Measurements from ENCODE around the gene FARS2. TPM values are rescaled to one million over a fixed set of nuclear protein-coding genes. Genes with fewer than 3 reads are reported as not detected.

Gene FARS2
- total RNA-seq, 1 donor from 2014 or later: 16.5 TPM

- H3K4me1 ChIP-seq: no peaks in the 10 kb centered on the region
- no peaks in the 10 kb centered on the region for H3K36me3 ChIP-seq
- no peak for TF ChIP-seq POLR2AphosphoS5 (IDR thresholded peaks at IDR 0.05; ENCODE audit: insufficient read depth in 1 of 2, low read depth in 1 of 2)
- TF ChIP-seq CTCF (IDR thresholded peaks at IDR 0.05): no peak
- TF ChIP-seq POLR2A (IDR thresholded peaks at IDR 0.05): no peak
- H3K27ac ChIP-seq: no peak overlapping the region
- DNase-seq (ENCODE audit: extremely low spot score in 2 of 2): no peak
- no peaks in the 10 kb centered on the region for H3K27me3 ChIP-seq
- peaks cover 4% of the 10 kb centered on the region for H3K9me3 ChIP-seq
- intact Hi-C loops (cut with DNase I): loop anchor here (2.0 kb wide), 1 partner anchor 14 kb away; no protein-coding TSS in a partner anchor
- no peak overlapping the region for H3K4me3 ChIP-seq
Observed at GRCh38 chr6:5765141-5765760, 503.9 kb downstream of the FARS2 start.

- no peak for DNase-seq (ENCODE audit: extremely low spot score in 2 of 2)
- Histone ChIP-seq H3K9me3 (peaks cover 4% of the 10 kb centered on the region), H3K27ac (no peak overlapping the region), H3K36me3 (no peaks in the 10 kb centered on the region), H3K4me3 (no peak overlapping the region), H3K4me1 (no peaks in the 10 kb centered on the region), H3K27me3 (no peaks in the 10 kb centered on the region)
- TF ChIP-seq POLR2AphosphoS5 (IDR thresholded peaks at IDR 0.05; ENCODE audit: insufficient read depth in 1 of 2, low read depth in 1 of 2) (no peak), POLR2A (IDR thresholded peaks at IDR 0.05) (no peak), CTCF (IDR thresholded peaks at IDR 0.05) (no peak)
- intact Hi-C loops (cut with DNase I): no loop called here
Observed at GRCh38 chr6:5766260-5766659, 504.9 kb downstream of the FARS2 start.

- intact Hi-C loops (cut with DNase I): no loop called here
- Histone ChIP-seq H3K4me1 (no peaks in the 10 kb centered on the region), H3K4me3 (no peak overlapping the region), H3K27ac (no peak overlapping the region), H3K9me3 (peaks cover 4% of the 10 kb centered on the region), H3K36me3 (no peaks in the 10 kb centered on the region), H3K27me3 (no peaks in the 10 kb centered on the region)
- DNase-seq (ENCODE audit: extremely low spot score in 2 of 2): no peak
- TF ChIP-seq CTCF (IDR thresholded peaks at IDR 0.05) (no peak), POLR2A (IDR thresholded peaks at IDR 0.05) (no peak), POLR2AphosphoS5 (IDR thresholded peaks at IDR 0.05; ENCODE audit: insufficient read depth in 1 of 2, low read depth in 1 of 2) (no peak)
Observed at GRCh38 chr6:5767471-5767870, 506.2 kb downstream of the FARS2 start.

- H3K9me3 ChIP-seq: peaks cover 4% of the 10 kb centered on the region
- DNase-seq (ENCODE audit: extremely low spot score in 2 of 2): no peak
- intact Hi-C loops (cut with DNase I): no loop called here
Observed at GRCh38 chr6:5771211-5771610, 509.9 kb downstream of the FARS2 start.

More at GRCh38 chr6:5771211-5771610, 509.9 kb downstream of the FARS2 start:
- Histone ChIP-seq H3K36me3 (no peaks in the 10 kb centered on the region), H3K4me1 (no peaks in the 10 kb centered on the region), H3K27me3 (no peaks in the 10 kb centered on the region), H3K27ac (no peak overlapping the region), H3K4me3 (no peak overlapping the region)
- TF ChIP-seq POLR2A (IDR thresholded peaks at IDR 0.05): no peak
- TF ChIP-seq CTCF (IDR thresholded peaks at IDR 0.05): no peak
- TF ChIP-seq POLR2AphosphoS5 (IDR thresholded peaks at IDR 0.05; ENCODE audit: insufficient read depth in 1 of 2, low read depth in 1 of 2): no peak

Data from vagina (tissue), 2 donors.